K562 treated with DMSO at 1 percent for 24 hours (cell line): Measurements from ENCODE around the gene ASPA. TPM values are rescaled to one million over a fixed set of nuclear protein-coding genes. Genes with fewer than 3 reads are reported as not detected.

ENCODE experiments used
- total RNA-seq: library from RNA; unstranded; fragments of 300-600 nt; gene quantifications from 2 replicates; pipeline ENCODE4 v1.2.3, GENCODE V29; 2022; ENCODE audit warnings: low read depth; ENCODE audit not compliant: insufficient read depth

The ASPA gene
- not detected in 2 replicates for total RNA-seq

GRCh38 chr17:3475812-3476610, at the start of gene ASPA:
Gene ASPA, plus strand, starts transcription at chr17:3475997. Its CDS starts 163 bp downstream, at chr17:3476160.

GRCh38 chr17:3433741-3434140, 42.1 kb upstream of the ASPA start, which contains the start of gene OR1E2:
Gene OR1E2, minus strand, starts transcription at chr17:3433841. Its CDS starts 0 bp downstream, at chr17:3433841.

GRCh38 chr17:3471599-3471998, 4.2 kb upstream of the ASPA start, which contains the start of gene SPATA22:
Gene SPATA22, minus strand, starts transcription at chr17:3471819. Its CDS starts 2,494 bp downstream, at chr17:3469325.

Other genes starting within 250 kb of the ASPA start
- not detected in 2 replicates for gene OR3A1, start 177.6 kb upstream of the ASPA start, total RNA-seq
- gene OR3A2, start 89.7 kb upstream of the ASPA start, total RNA-seq: not detected in 2 replicates
- not detected in 2 replicates for gene OR1E1, start 77.6 kb upstream of the ASPA start, total RNA-seq
- not detected in 2 replicates for gene OR3A3, start 64.6 kb upstream of the ASPA start, total RNA-seq
- not detected in 2 replicates for gene OR1E2, start 42.2 kb upstream of the ASPA start, total RNA-seq
- 0.78 and 0.93 TPM in 2 replicates for gene SPATA22, start 4.2 kb upstream of the ASPA start, total RNA-seq
- 0.07 and 0.49 TPM in 2 replicates for gene TRPV3, start 81.8 kb downstream of the ASPA start, total RNA-seq
- 1.0 TPM in 2 replicates for gene TRPV1, start 133.4 kb downstream of the ASPA start, total RNA-seq
- gene SHPK, start 160.3 kb downstream of the ASPA start, total RNA-seq: 20.7 and 22.3 TPM in 2 replicates
- 25.5 and 31.7 TPM in 2 replicates for gene CTNS, start 160.8 kb downstream of the ASPA start, total RNA-seq
- gene TAX1BP3, start 192.6 kb downstream of the ASPA start, total RNA-seq: 59.0 and 63.5 TPM in 2 replicates
- gene EMC6, start 192.8 kb downstream of the ASPA start, total RNA-seq: 147 and 167 TPM in 2 replicates
- 0.31 TPM in 1 of 2 replicates, not detected in the other for gene P2RX5, start 220.2 kb downstream of the ASPA start, total RNA-seq
- 10.6 and 11.9 TPM in 2 replicates for gene HASPIN, start 247.9 kb downstream of the ASPA start, total RNA-seq